DMS 273 (cell line): ENCODE results near the gene TNFAIP8.

Experiments
- DNase-seq: peaks from one replicate; lab custom pipeline; 2025; ENCODE audit not compliant: unreplicated experiment; lab: John Stamatoyannopoulos, UW

TNFAIP8 gene

GRCh38 chr5:119365847-119366539 is 10.2 kb downstream of the TNFAIP8 start:
- DNase-seq, result no peak

- no peak for DNase-seq
These were observed 10.7 kb downstream of the TNFAIP8 start for GRCh38 chr5:119366540-119366881.

- DNase-seq, result no peak
These were observed 11.9 kb downstream of the TNFAIP8 start for GRCh38 chr5:119367502-119368237.

- DNase-seq, result no peak
These were observed 12.4 kb downstream of the TNFAIP8 start for GRCh38 chr5:119368238-119368630.

- DNase-seq, result no peak
These were observed 14.7 kb downstream of the TNFAIP8 start for GRCh38 chr5:119370486-119370885.

GRCh38 chr5:119371146-119371545 is 15.3 kb downstream of the TNFAIP8 start:
- no peak for DNase-seq

GRCh38 chr5:119373449-119373858 is 17.6 kb downstream of the TNFAIP8 start:
- DNase-seq, result no peak

- DNase-seq, result no peak
These were observed 19.1 kb downstream of the TNFAIP8 start for GRCh38 chr5:119374901-119375300.

GRCh38 chr5:119377066-119377465 is 21.2 kb downstream of the TNFAIP8 start:
- no peak for DNase-seq

GRCh38 chr5:119378075-119378700 is 22.4 kb downstream of the TNFAIP8 start:
- no peak for DNase-seq

GRCh38 chr5:119379096-119379495 is 23.3 kb downstream of the TNFAIP8 start:
- no peak for DNase-seq

GRCh38 chr5:119379942-119380547 is 24.2 kb downstream of the TNFAIP8 start:
- no peak for DNase-seq

- DNase-seq, result no peak
These were observed 26.4 kb downstream of the TNFAIP8 start for GRCh38 chr5:119382169-119382568.

GRCh38 chr5:119383008-119383407 is 27.2 kb downstream of the TNFAIP8 start:
- DNase-seq, result peak; percentile 10

- DNase-seq, result peak; percentile 38
These were observed 29.3 kb downstream of the TNFAIP8 start for GRCh38 chr5:119385136-119385535.

GRCh38 chr5:119385536-119386128 is 29.8 kb downstream of the TNFAIP8 start:
- peak; percentile 58 for DNase-seq

- peak; percentile 42 for DNase-seq
These were observed 31.0 kb downstream of the TNFAIP8 start for GRCh38 chr5:119386596-119387344.

GRCh38 chr5:119387945-119388618 is 32.3 kb downstream of the TNFAIP8 start:
- no peak for DNase-seq

- DNase-seq, result no peak
These were observed 32.9 kb downstream of the TNFAIP8 start for GRCh38 chr5:119388619-119389190.
